ENCODE results near the gene HS1BP3. TPM values are rescaled to one million over a fixed set of nuclear protein-coding genes. Genes with fewer than 3 reads are reported as not detected.
A peak's percentile ranks its signal among the peaks of the same experiment; 100 is the strongest.

The HS1BP3 gene
- total and polyA plus RNA-seq, 9 of the 15 experiments (the other 6 are each of a cell fraction or from before 2014, with no cell fraction given) = 0.41 to 8.3 (median 5.9) TPM

GRCh38 chr2:20589975-20590703 is 60.8 kb downstream of the HS1BP3 start:
- Histone ChIP-seq H3K27ac (ENCODE audit: extremely low read depth, low read depth, low read length) (no peak overlapping the region), H3K9ac (ENCODE audit: insufficient read depth in 1 of 2, low read depth in 2 of 2, low read length in 2 of 2) (0 out of 4 replicates have a peak overlapping the region, but pooled peaks of 1 of the 2 experiments have one; percentile 43), H3K4me2 (ENCODE audit: insufficient read depth, low read length) (no peak overlapping the region), H3K4me3 (no peak overlapping the region), H3K79me2 (ENCODE audit: control insufficient read depth, insufficient read depth, low read length) (no peaks in the 10 kb centered on the region), H3K27me3 (ENCODE audit: control insufficient read depth in 2 of 2, insufficient read depth in 2 of 2, low read length in 2 of 2) (no peaks in the 10 kb centered on the region), H3K4me1 (replicated peaks in 1 of 2; ENCODE audit: control insufficient read depth in 2 of 2, insufficient read depth in 2 of 2, low read length in 2 of 2) (peaks cover 33 to 35% of the 10 kb centered on the region in 2 experiments), H4K20me1 (replicated peaks; ENCODE audit: control insufficient read depth, insufficient read depth, low read length) (no peaks in the 10 kb centered on the region), H3K9me3 (replicated peaks; ENCODE audit: control insufficient read depth, insufficient read depth, low read depth, low read length) (no peaks in the 10 kb centered on the region), H3K36me3 (ENCODE audit: control insufficient read depth, insufficient read depth, low read length) (no peaks in the 10 kb centered on the region), H2AFZ (ENCODE audit: low read depth, low read length) (no peak overlapping the region), H3K9me1 (ENCODE audit: control insufficient read depth, insufficient read depth, low read length) (no peaks in the 10 kb centered on the region)
- CTCF ChIA-PET (ENCODE audit: low intra/inter-chr PET ratio) = no interaction called here
- no peak for FAIRE-seq
- POLR2A ChIA-PET = interaction anchor here (0.9 to 1.3 kb wide), 3 partner anchors 9 to 44 kb away, joined by 3 to 5 read pairs (median 3); no protein-coding TSS in a partner anchor
- no TSS peak for BruUV-seq (replicated peaks)
- in situ Hi-C loops (cut with MboI) (no loop called here), intact Hi-C loops (cut with micrococcal nuclease) (no loop called here)
- no peak for DNase-seq (ENCODE audit: extremely low read depth in 1 of 4, low spot score in 3 of 4)
- WGBS (ENCODE audit: insufficient coverage, low coverage, missing lambda C conversion rate) = 45% methylated on average over 13 of the region's 14 CpGs
- ATAC-seq = no peak
- TF ChIP-seq ZNF140 (CRISPR knock-in tag; IDR thresholded peaks at IDR 0.05) = no peak
- TF ChIP-seq GATAD2B (IDR thresholded peaks at IDR 0.05; ENCODE audit: borderline replicate concordance) = no peak
- TF ChIP-seq RERE (CRISPR knock-in tag; IDR thresholded peaks at IDR 0.05; ENCODE audit: borderline replicate concordance) = no peak
- no peak for TF ChIP-seq HDAC6 (IDR thresholded peaks at IDR 0.05; ENCODE audit: low read depth, low read length)
- no peak for TF ChIP-seq GATAD2A (IDR thresholded peaks at IDR 0.05)
- TF ChIP-seq NBN (IDR thresholded peaks at IDR 0.05; ENCODE audit: low read depth) = no peak
- no peak for TF ChIP-seq AFF1 (IDR thresholded peaks at IDR 0.05; ENCODE audit: low read depth in 1 of 2, partially characterized antibody in 2 of 2)
- no peak for TF ChIP-seq TAF15 (IDR thresholded peaks at IDR 0.05; ENCODE audit: low read depth, low read length)
- TF ChIP-seq PTBP1 (IDR thresholded peaks at IDR 0.05; ENCODE audit: low read depth, low read length) = no peak
